ENCODE measurements around the gene ABL1.

The ABL1 gene

GRCh38 chr9:130872912-130873503 lies 38.0 kb downstream of the ABL1 start:
- no peak for DNase-seq

GRCh38 chr9:130873966-130874365 lies 38.9 kb downstream of the ABL1 start:
- DNase-seq, result no peak

GRCh38 chr9:130874783-130875182 lies 39.7 kb downstream of the ABL1 start:
- DNase-seq, result no peak

GRCh38 chr9:130877300-130877699 lies 42.2 kb downstream of the ABL1 start:
- DNase-seq, result no peak

GRCh38 chr9:130878295-130878694 lies 43.2 kb downstream of the ABL1 start:
- no peak for DNase-seq

GRCh38 chr9:130879863-130880411 lies 44.9 kb downstream of the ABL1 start:
- no peak for DNase-seq

- DNase-seq, result no peak
Measured at GRCh38 chr9:130880599-130881220, 45.7 kb downstream of the ABL1 start.

- no peak for DNase-seq
Measured at GRCh38 chr9:130881516-130881915, 46.5 kb downstream of the ABL1 start.

- no peak for DNase-seq
Measured at GRCh38 chr9:130882696-130883225, 47.7 kb downstream of the ABL1 start.

- no peak for DNase-seq
Measured at GRCh38 chr9:130883479-130883878, 48.4 kb downstream of the ABL1 start.

GRCh38 chr9:130884111-130884531 lies 49.1 kb downstream of the ABL1 start:
- DNase-seq, result no peak

GRCh38 chr9:130884542-130885483 lies 49.8 kb downstream of the ABL1 start:
- no peak for DNase-seq

GRCh38 chr9:130885484-130886375 lies 50.7 kb downstream of the ABL1 start:
- no peak for DNase-seq

GRCh38 chr9:130886981-130887380 lies 51.9 kb downstream of the ABL1 start:
- DNase-seq, result no peak

GRCh38 chr9:130887494-130888144 lies 52.6 kb downstream of the ABL1 start:
- DNase-seq, result no peak

- DNase-seq, result no peak
Measured at GRCh38 chr9:130888146-130888885, 53.3 kb downstream of the ABL1 start.

GRCh38 chr9:130890124-130890523 lies 55.1 kb downstream of the ABL1 start:
- no peak for DNase-seq

GRCh38 chr9:130890870-130891687 lies 56.0 kb downstream of the ABL1 start:
- no peak for DNase-seq

- DNase-seq, result no peak
Measured at GRCh38 chr9:130891688-130892476, 56.8 kb downstream of the ABL1 start.

Data from DMS79 treated with DMSO at 0.1 percent for 48 hours (cell line).